H9 (cell line): ENCODE data around the gene KCNIP1. TPM values are rescaled to one million over a fixed set of nuclear protein-coding genes. Genes with fewer than 3 reads are reported as not detected.
A peak's percentile ranks its signal among the peaks of the same experiment; 100 is the strongest.

Experiments
- DNase-seq: peaks from one replicate; pipeline ENCODE4 v3.0.0-alpha.2; 2017
- H2AFZ ChIP-seq: one replicate; pipeline ENCODE4 v1.6.1; 2013; ENCODE audit warnings: mild to moderate bottlenecking, low read length, control low read depth, moderate library complexity
- H2AK5ac ChIP-seq: 2 replicates; pipeline ENCODE4 v1.6.1; 2013; ENCODE audit warnings: low read length, control low read depth, mixed read lengths; ENCODE audit not compliant: insufficient read length
- H2BK120ac ChIP-seq: one replicate; pipeline ENCODE4 v1.6.1; 2013; ENCODE audit warnings: low read depth, mild to moderate bottlenecking, low read length, control low read depth, inconsistent platforms; ENCODE audit not compliant: poor library complexity, severe bottlenecking
- H2BK12ac ChIP-seq: 2 replicates; pipeline ENCODE4 v1.6.1; 2013; ENCODE audit warnings: low read length, control low read depth, mixed read lengths, low read depth; ENCODE audit not compliant: insufficient read length
- H2BK15ac ChIP-seq: 2 replicates; pipeline ENCODE4 v1.6.1; 2013; ENCODE audit warnings: low read depth, low read length, control low read depth
- H2BK20ac ChIP-seq: one replicate; pipeline ENCODE4 v1.6.1; 2013; ENCODE audit warnings: low read depth, mild to moderate bottlenecking, low read length, control low read depth, inconsistent platforms; ENCODE audit not compliant: poor library complexity, severe bottlenecking
- H2BK5ac ChIP-seq: 2 replicates; pipeline ENCODE4 v1.6.1; 2013; ENCODE audit warnings: low read length, control low read depth, mixed read lengths; ENCODE audit not compliant: insufficient read length
- H3K14ac ChIP-seq: 2 replicates; pipeline ENCODE4 v1.6.1; 2013; ENCODE audit warnings: low read length, control low read depth; ENCODE audit not compliant: insufficient read depth
- H3K18ac ChIP-seq: 2 replicates; pipeline ENCODE4 v1.6.1; 2013; ENCODE audit warnings: low read depth, mild to moderate bottlenecking, mixed read lengths, low read length, control low read depth; ENCODE audit not compliant: insufficient read length
- H3K23ac ChIP-seq: 2 replicates; pipeline ENCODE4 v1.6.1; 2013; ENCODE audit warnings: low read length, control low read depth, mixed read lengths, low read depth; ENCODE audit not compliant: insufficient read length
- H3K23me2 ChIP-seq: 2 replicates; pipeline ENCODE4 v1.6.1; 2013; ENCODE audit warnings: low read depth, mild to moderate bottlenecking, mixed read lengths, low read length, control low read depth; ENCODE audit not compliant: insufficient read length, poor library complexity, severe bottlenecking
- H3K27ac ChIP-seq: 2 replicates; pipeline ENCODE4 v1.5.1; 2013; ENCODE audit warnings: low read length, control low read depth, mixed read lengths, low read depth; ENCODE audit not compliant: insufficient read length
- H3K27me3 ChIP-seq: 2 replicates; pipeline ENCODE4 v1.6.1; 2013; ENCODE audit warnings: low read length, control low read depth, inconsistent platforms; ENCODE audit not compliant: insufficient read depth
- H3K4ac ChIP-seq: 2 replicates; pipeline ENCODE4 v1.6.1; 2013; ENCODE audit warnings: low read depth, mild to moderate bottlenecking, control low read depth, inconsistent platforms, low read length, moderate library complexity
- H3K4me1 ChIP-seq: 2 replicates; pipeline ENCODE4 v1.6.1; 2013; ENCODE audit warnings: low read length, control low read depth, inconsistent platforms; ENCODE audit not compliant: insufficient read depth
- H3K4me2 ChIP-seq: 2 replicates; pipeline ENCODE4 v1.6.1; 2013; ENCODE audit warnings: low read length, control low read depth, mixed read lengths; ENCODE audit not compliant: insufficient read length, insufficient read depth
- H3K56ac ChIP-seq: 2 replicates; pipeline ENCODE4 v1.6.1; 2013; ENCODE audit warnings: low read depth, mild to moderate bottlenecking, mixed read lengths, low read length, control low read depth; ENCODE audit not compliant: insufficient read length
- H3K79me1 ChIP-seq: 2 replicates; pipeline ENCODE4 v1.6.1; 2013; ENCODE audit warnings: low read depth, mild to moderate bottlenecking, moderate library complexity, low read length, control low read depth, inconsistent platforms; ENCODE audit not compliant: insufficient read depth, poor library complexity, severe bottlenecking
- H3K79me2 ChIP-seq: 2 replicates; pipeline ENCODE4 v1.6.1; 2013; ENCODE audit warnings: low read length, control low read depth, inconsistent platforms; ENCODE audit not compliant: insufficient read depth
- H3K9ac ChIP-seq: 2 replicates; pipeline ENCODE4 v1.6.1; 2013; ENCODE audit warnings: low read length, control low read depth, mixed read lengths; ENCODE audit not compliant: insufficient read length; ENCODE audit errors: extremely low read depth
- H3K9me3 ChIP-seq: one replicate; pipeline ENCODE4 v1.6.1; 2013; ENCODE audit warnings: low read depth, low read length, inconsistent platforms; ENCODE audit not compliant: control insufficient read depth
- H3T11ph ChIP-seq: one replicate; pipeline ENCODE4 v1.6.1; 2013; ENCODE audit warnings: mild to moderate bottlenecking, low read length, control low read depth, inconsistent platforms
- H4K20me1 ChIP-seq: one replicate; pipeline ENCODE4 v1.6.1; 2013; ENCODE audit not compliant: control insufficient read depth, insufficient read length, insufficient read depth
- H4K5ac ChIP-seq: 2 replicates; pipeline ENCODE4 v1.6.1; 2013; ENCODE audit warnings: low read depth, mild to moderate bottlenecking, mixed read lengths, low read length, control low read depth; ENCODE audit not compliant: insufficient read length
- H4K8ac ChIP-seq: replicated peaks from 2 replicates; pipeline ENCODE4 v1.6.1; 2013; ENCODE audit warnings: low read length, control low read depth, mixed read lengths, low read depth; ENCODE audit not compliant: insufficient read length
- H4K91ac ChIP-seq: 2 replicates; pipeline ENCODE4 v1.6.1; 2013; ENCODE audit warnings: low read depth, mild to moderate bottlenecking, moderate library complexity, mixed read lengths, low read length, control low read depth; ENCODE audit not compliant: insufficient read length
- H3K27ac Mint-ChIP-seq, 3 experiments: 2 replicates in 2 of 3; 3 replicates in 1 of 3; pipeline ENCODE4 v1.8.0; 2020 to 2021; ENCODE audit warnings: mixed read lengths in 3 of 3, mild to moderate bottlenecking in 1 of 3, moderate library complexity in 1 of 3
- H3K27me3 Mint-ChIP-seq: 2 replicates; pipeline ENCODE4 v1.8.0; 2021; ENCODE audit warnings: low read depth, mild to moderate bottlenecking, moderate library complexity, mixed read lengths
- H3K36me3 Mint-ChIP-seq, 3 experiments: 2 replicates in 2 of 3; 3 replicates in 1 of 3; pipeline ENCODE4 v1.8.0; 2020 to 2021; ENCODE audit warnings: low read depth in 3 of 3, mixed read lengths in 3 of 3; ENCODE audit not compliant: insufficient read depth in 1 of 3
- H3K4me1 Mint-ChIP-seq, 2 experiments: 2 replicates each; pipeline ENCODE4 v1.8.0; 2020; ENCODE audit warnings: mixed read lengths in 2 of 2
- H3K4me3 Mint-ChIP-seq, 2 experiments: 2 replicates in 1 of 2; 3 replicates in 1 of 2; pipeline ENCODE4 v1.8.0; 2020 to 2021; ENCODE audit warnings: mild to moderate bottlenecking in 2 of 2, mixed read lengths in 2 of 2, moderate library complexity in 1 of 2
- H3K9me3 Mint-ChIP-seq, 2 experiments: 2 replicates in 1 of 2; 3 replicates in 1 of 2; pipeline ENCODE4 v1.8.0; 2020; ENCODE audit warnings: mild to moderate bottlenecking in 2 of 2, mixed read lengths in 2 of 2, moderate library complexity in 1 of 2
- CTCF ChIP-seq: fragments of 200-600 bp; sonication (generic); conservative IDR thresholded peaks from 3 replicates; pipeline ENCODE4 v1.8.0; 2021; ENCODE audit warnings: antibody characterized with exemption, mild to moderate bottlenecking
- WGBS: extraction: QIAGEN DNeasy Blood & Tissue Kit; methylation state at CpG from one replicate; pipeline ENCODE4 v1.1.7; 2013; ENCODE audit warnings: missing lambda C conversion rate, low lambda C conversion rate, mixed read lengths; ENCODE audit not compliant: insufficient read length; ENCODE audit errors: extremely low coverage; 5-methylcytosine and 5-hydroxymethylcytosine counted together
- total RNA-seq: library from RNA; stranded (reverse); gene quantifications from 2 replicates; pipeline ENCODE4 v1.2.1, GENCODE V29; 2021

KCNIP1 gene
- total RNA-seq, 1 experiment from 2014 or later = 0.63 TPM

- H4K5ac ChIP-seq = no peak overlapping the region
- H3K4me2 ChIP-seq = no peak overlapping the region
- H3K23ac ChIP-seq = peak overlapping the region; percentile 10
- no peak for DNase-seq
- H3K9me3 ChIP-seq = no peaks in the 10 kb centered on the region
- H3K79me1 ChIP-seq = no peaks in the 10 kb centered on the region
- no peak overlapping the region for H2BK15ac ChIP-seq
- H3K14ac ChIP-seq = no peak overlapping the region
- H2AFZ ChIP-seq = no peak overlapping the region
- Mint-ChIP-seq H3K4me3 (no peak overlapping the region), H3K27me3 (peaks cover 2% of the 10 kb centered on the region; the same call in 1 of the 2 replicates), H3K36me3 (no peaks in the 10 kb centered on the region), H3K4me1 (peaks cover 3 to 5% of the 10 kb centered on the region in 2 experiments; a peak in 2 of 4 replicates), H3K27ac (no peak overlapping the region), H3K9me3 (no peaks in the 10 kb centered on the region)
- H3K56ac ChIP-seq = no peak overlapping the region
- H3K27me3 ChIP-seq = no peaks in the 10 kb centered on the region
- H2BK20ac ChIP-seq = no peak overlapping the region
- H4K91ac ChIP-seq = no peak overlapping the region
- H3K4me1 ChIP-seq = no peaks in the 10 kb centered on the region
- no peak overlapping the region for H2BK12ac ChIP-seq
- no peak overlapping the region for H2AK5ac ChIP-seq
- 100% methylated on average over 7 of the region's 7 CpGs for WGBS
- H3K4ac ChIP-seq = no peak overlapping the region
- no peak overlapping the region for H3K27ac ChIP-seq
- H3K9ac ChIP-seq = no peak overlapping the region
- no peaks in the 10 kb centered on the region for H3K23me2 ChIP-seq
- no peak overlapping the region for H2BK5ac ChIP-seq
- H3K18ac ChIP-seq = no peak overlapping the region
- no peaks in the 10 kb centered on the region for H4K20me1 ChIP-seq
- no peaks in the 10 kb centered on the region for H3K79me2 ChIP-seq
- no peak overlapping the region for H2BK120ac ChIP-seq
- H4K8ac ChIP-seq = peak overlapping the region; percentile 12
- no peak overlapping the region for H3T11ph ChIP-seq
- TF ChIP-seq CTCF = no peak
Measured at GRCh38 chr5:170551622-170552021, 47.8 kb downstream of the KCNIP1 start.
